Neural cell (in vitro differentiated cells): ENCODE results near the gene ISG20L2.

ENCODE experiments used
- EP300 ChIP-seq: fragments of 450-650 bp; conservative IDR thresholded peaks from 2 replicates; pipeline ENCODE4 v1.6.1; 2014; ENCODE audit warnings: antibody characterized with exemption, mild to moderate bottlenecking, moderate library complexity; ENCODE audit not compliant: poor library complexity, severe bottlenecking
- POLR2AphosphoS5 ChIP-seq: IDR thresholded peaks from 2 replicates; pipeline ENCODE4 v1.6.1; 2012
- TF ChIP-seq, protein P1 (sequence below): fragments of 450-650 bp; IDR thresholded peaks from 2 replicates; pipeline ENCODE4 v1.5.1; 2014; ENCODE audit warnings: antibody characterized with exemption, mild to moderate bottlenecking, moderate library complexity; ENCODE audit not compliant: poor library complexity, severe bottlenecking

DNA sequence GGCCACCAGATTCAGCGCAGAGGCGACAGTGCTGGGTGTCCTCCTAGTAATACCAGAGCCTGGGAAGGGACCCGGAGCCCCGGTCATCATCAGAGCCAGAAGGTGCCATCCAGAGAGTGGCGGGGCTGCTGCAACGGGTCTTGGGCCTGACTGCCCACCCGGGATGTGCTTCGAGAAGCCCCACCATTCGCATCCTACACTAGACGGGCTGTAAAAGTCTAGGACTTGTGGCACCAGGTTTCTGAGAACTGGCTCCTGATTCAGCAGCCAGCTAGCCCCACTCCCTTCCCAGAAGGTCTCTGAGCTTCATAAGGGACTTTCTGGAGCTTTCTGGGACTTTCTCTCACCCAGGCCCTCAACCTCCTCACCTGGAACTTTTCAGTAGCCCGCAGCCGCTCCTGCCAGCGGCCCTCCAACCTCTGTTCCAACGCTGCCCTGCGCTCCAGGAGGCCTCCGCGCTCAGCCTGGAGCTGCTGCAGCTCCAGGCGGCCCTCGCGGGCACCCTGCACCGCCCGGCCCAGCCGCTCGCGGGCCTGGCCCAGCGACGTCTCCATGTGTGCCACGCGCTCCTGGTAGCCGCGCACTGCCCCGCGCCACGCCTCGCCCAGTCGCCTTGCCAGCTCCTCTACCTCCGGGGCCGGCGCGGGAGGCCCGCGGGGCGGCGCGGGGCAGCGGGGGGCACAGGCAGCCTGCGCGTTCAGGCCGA lies 52.3 kb downstream of the ISG20L2 start:
- TF ChIP-seq EP300 (no peak), POLR2AphosphoS5 (no peak)
- TF ChIP-seq, protein P1, sequence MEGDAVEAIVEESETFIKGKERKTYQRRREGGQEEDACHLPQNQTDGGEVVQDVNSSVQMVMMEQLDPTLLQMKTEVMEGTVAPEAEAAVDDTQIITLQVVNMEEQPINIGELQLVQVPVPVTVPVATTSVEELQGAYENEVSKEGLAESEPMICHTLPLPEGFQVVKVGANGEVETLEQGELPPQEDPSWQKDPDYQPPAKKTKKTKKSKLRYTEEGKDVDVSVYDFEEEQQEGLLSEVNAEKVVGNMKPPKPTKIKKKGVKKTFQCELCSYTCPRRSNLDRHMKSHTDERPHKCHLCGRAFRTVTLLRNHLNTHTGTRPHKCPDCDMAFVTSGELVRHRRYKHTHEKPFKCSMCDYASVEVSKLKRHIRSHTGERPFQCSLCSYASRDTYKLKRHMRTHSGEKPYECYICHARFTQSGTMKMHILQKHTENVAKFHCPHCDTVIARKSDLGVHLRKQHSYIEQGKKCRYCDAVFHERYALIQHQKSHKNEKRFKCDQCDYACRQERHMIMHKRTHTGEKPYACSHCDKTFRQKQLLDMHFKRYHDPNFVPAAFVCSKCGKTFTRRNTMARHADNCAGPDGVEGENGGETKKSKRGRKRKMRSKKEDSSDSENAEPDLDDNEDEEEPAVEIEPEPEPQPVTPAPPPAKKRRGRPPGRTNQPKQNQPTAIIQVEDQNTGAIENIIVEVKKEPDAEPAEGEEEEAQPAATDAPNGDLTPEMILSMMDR, result no peak
